ENCODE measurements around the gene HRH1. TPM values are rescaled to one million over a fixed set of nuclear protein-coding genes. Genes with fewer than 3 reads are reported as not detected.

The HRH1 gene
- total RNA-seq, 2 experiments from 2014 or later: 0.18 to 0.29 TPM

DNA sequence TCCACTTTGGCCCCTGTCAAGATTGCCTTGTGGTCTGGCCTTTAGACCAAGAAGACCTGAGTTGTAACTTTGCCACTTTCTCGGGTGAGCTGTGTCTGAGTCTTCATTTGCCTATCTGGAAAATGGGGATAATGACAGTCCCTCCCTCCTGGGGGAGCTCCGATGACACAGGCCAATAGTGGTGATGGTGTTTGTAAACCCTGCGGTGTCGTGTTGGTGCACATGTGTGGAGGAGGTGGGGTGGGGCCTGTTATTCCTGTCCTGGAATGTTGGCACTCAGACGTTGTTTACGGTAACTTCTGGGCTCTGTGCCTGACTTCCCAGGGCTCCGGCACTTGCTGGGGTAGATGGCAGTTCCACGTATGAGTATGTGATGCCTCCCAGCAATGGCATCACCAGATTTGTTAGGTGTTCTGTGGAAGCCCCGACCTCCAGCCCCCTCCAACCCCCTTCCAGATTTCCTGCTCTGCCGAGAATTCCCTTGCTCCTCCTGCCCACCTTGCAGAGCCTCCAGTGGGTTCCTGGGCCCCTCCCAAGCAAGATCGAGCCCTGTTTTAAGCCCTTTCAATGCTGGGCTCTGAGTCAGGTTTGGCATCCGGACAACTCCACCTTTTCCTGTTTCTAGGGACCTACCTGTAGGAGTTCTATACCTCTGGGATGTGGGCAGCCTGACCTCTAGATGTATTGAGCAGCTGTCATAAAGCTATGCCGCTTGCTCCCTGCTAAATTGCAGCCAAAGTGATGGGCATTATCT lies 31.4 kb downstream of the HRH1 start:
- H3K27me3 Mint-ChIP-seq (ENCODE audit: low read depth): peaks cover 12% of the 10 kb centered on the region
- no peaks in the 10 kb centered on the region for H3K4me1 Mint-ChIP-seq (ENCODE audit: low read depth)
- CTCF ChIA-PET: no interaction called here
- H3K36me3 Mint-ChIP-seq (ENCODE audit: low read depth): no peaks in the 10 kb centered on the region
- ATAC-seq (no peak), DNase-seq (no peak)
- no peaks in the 10 kb centered on the region for H3K9me3 Mint-ChIP-seq (ENCODE audit: insufficient read depth)
- H3K4me3 Mint-ChIP-seq: no peak overlapping the region
- POLR2A ChIA-PET: interaction anchor here (0.6 kb wide), 1 partner anchor 18 kb away, joined by 3 read pairs; no protein-coding TSS in a partner anchor
- H3K27ac Mint-ChIP-seq: no peak overlapping the region

DNA sequence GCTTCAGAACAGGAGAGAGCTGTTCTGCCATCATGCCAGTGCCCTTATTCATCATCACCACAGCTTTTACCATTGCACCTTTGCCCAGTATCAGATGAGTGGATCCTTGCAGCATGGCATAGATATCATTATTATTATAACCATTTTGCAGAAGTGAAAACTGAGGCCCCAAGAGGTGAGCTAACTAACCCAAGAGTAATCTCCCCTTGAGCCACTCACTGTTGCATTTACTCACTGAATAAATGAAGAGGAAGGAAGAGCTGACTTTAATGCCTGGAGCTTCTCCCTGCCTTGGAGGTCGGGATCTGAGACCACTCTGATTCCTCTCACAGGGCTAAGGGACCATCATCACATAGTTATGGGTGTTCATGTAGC lies 32.0 kb downstream of the HRH1 start:
- Mint-ChIP-seq H3K9me3 (ENCODE audit: insufficient read depth) (no peaks in the 10 kb centered on the region), H3K4me1 (ENCODE audit: low read depth) (no peaks in the 10 kb centered on the region), H3K27ac (no peak overlapping the region), H3K4me3 (no peak overlapping the region), H3K36me3 (ENCODE audit: low read depth) (no peaks in the 10 kb centered on the region), H3K27me3 (ENCODE audit: low read depth) (peaks cover 12% of the 10 kb centered on the region)
- ATAC-seq (no peak), DNase-seq (no peak)
- ChIA-PET POLR2A (no interaction called here), CTCF (interaction anchor here (0.7 kb wide), 1 partner anchor 9 kb away, joined by 3 read pairs; no protein-coding TSS in a partner anchor)

DNA sequence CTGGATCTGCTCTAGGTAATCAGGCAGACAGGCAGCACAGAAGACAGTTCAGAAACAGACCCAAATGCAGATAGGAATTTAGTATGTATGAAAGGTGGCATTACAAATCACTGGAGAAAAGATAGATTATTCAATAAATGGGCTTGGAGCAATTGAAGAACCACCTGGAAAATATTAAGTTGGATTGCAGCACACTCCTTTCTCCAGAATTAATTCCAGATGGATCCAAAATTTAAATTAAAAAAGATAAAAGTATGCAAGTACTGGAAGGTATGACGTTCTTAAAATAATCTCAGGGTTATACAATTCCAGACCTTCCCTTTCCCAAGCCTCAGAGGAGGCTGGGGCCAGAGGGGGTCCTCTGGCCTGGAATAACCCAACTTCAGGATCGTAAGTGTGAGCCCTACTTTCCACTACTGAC lies 32.5 kb downstream of the HRH1 start:
- no peak for DNase-seq
- no peak for ATAC-seq
- peaks cover 12% of the 10 kb centered on the region for H3K27me3 Mint-ChIP-seq (ENCODE audit: low read depth)
- no peaks in the 10 kb centered on the region for H3K4me1 Mint-ChIP-seq (ENCODE audit: low read depth)
- ChIA-PET POLR2A (no interaction called here), CTCF (interaction anchor here (0.7 kb wide), 1 partner anchor 9 kb away, joined by 3 read pairs; no protein-coding TSS in a partner anchor)
- no peak overlapping the region for H3K4me3 Mint-ChIP-seq
- no peaks in the 10 kb centered on the region for H3K36me3 Mint-ChIP-seq (ENCODE audit: low read depth)
- no peak overlapping the region for H3K27ac Mint-ChIP-seq
- H3K9me3 Mint-ChIP-seq (ENCODE audit: insufficient read depth): no peaks in the 10 kb centered on the region

DNA sequence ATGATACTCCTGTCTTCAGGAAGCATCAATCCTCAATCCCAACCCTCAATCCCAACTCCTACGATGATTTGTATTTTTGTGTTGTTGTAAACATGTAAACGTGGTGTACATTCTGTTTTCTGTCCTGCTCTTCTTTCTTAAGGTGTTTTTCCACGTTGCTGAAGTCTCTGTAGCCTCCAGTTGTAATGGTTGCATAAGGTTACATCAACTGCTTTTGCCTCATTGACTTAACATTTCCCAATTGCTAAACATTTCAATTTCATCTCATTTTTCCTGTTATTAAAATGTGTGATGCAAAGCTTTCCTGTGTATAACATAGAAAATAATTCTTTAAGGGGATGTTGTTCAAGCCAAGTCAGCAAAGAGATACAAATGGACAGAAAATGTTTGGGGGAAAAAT lies 33.4 kb downstream of the HRH1 start:
- POLR2A ChIA-PET: no interaction called here
- no peak overlapping the region for H3K27ac Mint-ChIP-seq
- ATAC-seq (no peak), DNase-seq (no peak)
- no peaks in the 10 kb centered on the region for H3K9me3 Mint-ChIP-seq (ENCODE audit: insufficient read depth)
- H3K4me3 Mint-ChIP-seq: no peak overlapping the region
- H3K36me3 Mint-ChIP-seq (ENCODE audit: low read depth): no peaks in the 10 kb centered on the region
- peaks cover 16% of the 10 kb centered on the region for H3K27me3 Mint-ChIP-seq (ENCODE audit: low read depth)
- CTCF ChIA-PET: no interaction called here
- H3K4me1 Mint-ChIP-seq (ENCODE audit: low read depth): no peaks in the 10 kb centered on the region

DNA sequence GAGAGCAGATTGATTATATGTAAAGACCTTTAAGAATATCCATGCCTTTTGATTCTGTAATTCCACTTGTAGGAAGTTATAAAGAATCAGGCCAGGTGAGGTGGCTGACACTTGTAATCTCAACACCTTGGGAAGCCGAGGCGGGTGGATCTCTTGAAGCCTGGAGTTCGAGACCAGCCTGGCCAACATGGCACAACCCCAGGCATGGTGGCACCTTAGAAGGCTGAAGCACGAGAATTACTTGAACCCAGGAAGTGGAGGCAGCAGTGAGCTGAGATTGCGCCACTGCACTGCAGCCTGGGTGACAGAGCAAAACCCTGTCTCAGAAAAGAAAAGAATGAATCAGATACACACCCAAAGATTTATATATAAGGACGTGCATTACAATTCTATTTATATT lies 33.9 kb downstream of the HRH1 start:
- no peak for ATAC-seq
- ChIA-PET POLR2A (no interaction called here), CTCF (no interaction called here)
- Mint-ChIP-seq H3K4me1 (ENCODE audit: low read depth) (no peaks in the 10 kb centered on the region), H3K36me3 (ENCODE audit: low read depth) (no peaks in the 10 kb centered on the region), H3K4me3 (no peak overlapping the region), H3K27ac (no peak overlapping the region), H3K27me3 (ENCODE audit: low read depth) (peaks cover 16% of the 10 kb centered on the region), H3K9me3 (ENCODE audit: insufficient read depth) (no peaks in the 10 kb centered on the region)
- no peak for DNase-seq

DNA sequence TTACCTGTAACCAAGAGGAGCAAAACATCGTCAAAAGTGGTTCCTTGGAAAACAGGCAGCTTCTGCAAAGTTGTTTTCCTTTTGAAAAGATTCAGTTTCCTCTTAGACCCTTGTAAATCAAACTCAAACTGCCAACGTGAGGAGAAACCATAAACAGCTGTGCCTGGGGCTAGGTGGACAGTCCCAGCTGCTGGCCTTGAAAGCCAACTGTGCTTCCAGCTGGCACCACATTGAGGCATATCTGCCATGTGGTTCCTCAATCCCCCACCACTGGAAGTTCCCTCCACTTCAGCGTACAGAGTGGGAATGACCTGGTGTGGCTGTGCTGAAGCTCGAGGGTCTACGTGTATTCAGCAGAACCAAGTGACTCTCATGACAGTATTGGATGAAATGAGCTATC lies 40.9 kb downstream of the HRH1 start:
- Mint-ChIP-seq H3K9me3 (ENCODE audit: insufficient read depth) (no peaks in the 10 kb centered on the region), H3K4me1 (ENCODE audit: low read depth) (peaks cover 30% of the 10 kb centered on the region), H3K27ac (peak overlapping the region; percentile 80), H3K36me3 (ENCODE audit: low read depth) (no peaks in the 10 kb centered on the region), H3K27me3 (ENCODE audit: low read depth) (peaks cover 5% of the 10 kb centered on the region), H3K4me3 (no peak overlapping the region)
- no peak for ATAC-seq
- DNase-seq: no peak
- CTCF ChIA-PET: interaction anchor here (0.6 to 2.0 kb wide), 5 partner anchors 9 to 140 kb away, joined by 3 to 6 read pairs (median 5); no protein-coding TSS in a partner anchor
- POLR2A ChIA-PET: interaction anchor here (1.4 kb wide), 1 partner anchor 77 kb away, joined by 4 read pairs; the partner anchor contains the start of gene ATG7

DNA sequence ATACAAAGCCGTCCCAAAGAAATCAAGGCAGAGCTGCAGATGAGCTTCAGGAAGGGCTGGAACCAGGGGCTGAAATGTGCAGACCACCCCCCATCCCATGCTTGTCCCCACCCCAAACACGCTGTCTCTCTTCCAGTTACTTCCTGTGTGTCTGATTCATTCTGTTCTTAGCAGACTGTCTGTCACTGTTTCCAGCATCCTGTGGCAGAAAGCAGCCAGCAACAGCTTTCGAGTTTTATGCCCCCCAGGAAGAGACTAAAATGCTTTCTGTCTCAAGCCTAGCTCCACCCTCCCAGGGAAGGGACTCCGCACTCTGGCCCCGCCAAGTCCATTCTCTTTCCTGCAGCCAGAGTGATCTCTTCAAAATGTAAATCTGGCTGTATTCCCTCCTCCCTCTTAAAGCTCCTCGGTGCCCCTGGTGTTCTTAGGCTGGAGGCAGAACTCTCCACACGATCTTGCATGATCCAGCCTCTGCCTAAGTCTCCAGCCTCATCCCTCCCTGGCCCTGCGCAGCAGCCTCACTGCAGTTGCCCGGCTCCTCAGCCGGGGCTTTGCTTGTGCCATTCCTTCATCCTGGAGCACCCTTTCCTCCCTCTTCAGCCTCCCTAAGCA lies 41.5 kb downstream of the HRH1 start:
- peak; percentile 87 for ATAC-seq
- H3K9me3 Mint-ChIP-seq (ENCODE audit: insufficient read depth): no peaks in the 10 kb centered on the region
- H3K36me3 Mint-ChIP-seq (ENCODE audit: low read depth): no peaks in the 10 kb centered on the region
- DNase-seq: peak; percentile 67
- H3K27ac Mint-ChIP-seq: peak overlapping the region; percentile 80
- H3K4me3 Mint-ChIP-seq: peak overlapping the region; percentile 16
- ChIA-PET CTCF (interaction anchor here (0.6 to 2.0 kb wide), 5 partner anchors 9 to 139 kb away, joined by 3 to 6 read pairs (median 5); no protein-coding TSS in a partner anchor), POLR2A (interaction anchor here (0.6 to 1.4 kb wide), 2 partner anchors 76 to 591 kb away, joined by 4 read pairs; partner anchors contain the start of gene ATG7)
- H3K27me3 Mint-ChIP-seq (ENCODE audit: low read depth): peaks cover 5% of the 10 kb centered on the region
- H3K4me1 Mint-ChIP-seq (ENCODE audit: low read depth): peaks cover 30% of the 10 kb centered on the region

DNA sequence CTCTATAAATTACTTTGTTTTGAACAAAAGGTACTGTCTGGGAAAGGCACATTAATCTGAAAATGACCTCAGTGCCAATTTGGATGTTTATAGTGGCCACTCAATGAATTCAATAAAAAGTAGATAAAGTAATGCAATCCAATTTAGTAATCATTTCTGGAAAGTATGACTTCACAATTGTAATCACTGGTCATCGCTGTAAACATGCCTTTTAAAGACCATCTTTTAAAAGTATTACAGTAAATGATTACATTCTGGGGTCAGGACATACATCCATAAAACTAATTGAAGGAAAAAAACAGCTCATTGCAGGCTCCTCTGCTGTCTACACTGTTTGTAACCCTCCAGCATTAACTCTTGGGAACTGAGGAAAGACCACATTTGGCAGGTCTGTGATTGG lies 43.2 kb downstream of the HRH1 start:
- no peak for ATAC-seq
- H3K27ac Mint-ChIP-seq: no peak overlapping the region
- no peaks in the 10 kb centered on the region for H3K9me3 Mint-ChIP-seq (ENCODE audit: insufficient read depth)
- DNase-seq: no peak
- H3K4me3 Mint-ChIP-seq: no peak overlapping the region
- POLR2A ChIA-PET: no interaction called here
- CTCF ChIA-PET: interaction anchor here (1.1 kb wide), 1 partner anchor 138 kb away, joined by 3 read pairs; no protein-coding TSS in a partner anchor
- H3K36me3 Mint-ChIP-seq (ENCODE audit: low read depth): no peaks in the 10 kb centered on the region
- peaks cover 8% of the 10 kb centered on the region for H3K27me3 Mint-ChIP-seq (ENCODE audit: low read depth)
- peaks cover 30% of the 10 kb centered on the region for H3K4me1 Mint-ChIP-seq (ENCODE audit: low read depth)

DNA sequence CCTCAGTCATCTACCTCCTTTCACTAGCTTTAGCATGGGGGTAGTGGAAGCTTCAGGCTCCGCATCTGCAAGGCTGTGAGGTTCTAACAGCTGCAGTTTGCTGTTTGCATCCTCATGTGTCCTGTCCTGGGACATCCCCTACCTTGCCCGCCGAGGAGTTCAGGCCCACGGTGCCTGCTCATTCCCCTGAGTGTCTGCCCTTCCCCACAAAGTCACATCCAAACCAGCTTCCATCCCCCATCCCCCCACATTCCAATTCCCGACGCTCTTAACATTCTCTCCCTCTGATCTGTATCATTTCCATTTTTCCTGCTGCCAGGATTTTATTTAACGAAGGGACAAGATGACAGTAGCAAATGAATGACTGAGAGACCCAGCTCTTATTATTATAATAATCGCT lies 43.8 kb downstream of the HRH1 start:
- ATAC-seq: no peak
- CTCF ChIA-PET: interaction anchor here (0.6 to 1.1 kb wide), 3 partner anchors 15 to 214 kb away, joined by 3 to 4 read pairs (median 3); no protein-coding TSS in a partner anchor
- Mint-ChIP-seq H3K27me3 (ENCODE audit: low read depth) (peaks cover 12% of the 10 kb centered on the region), H3K27ac (no peak overlapping the region), H3K36me3 (ENCODE audit: low read depth) (no peaks in the 10 kb centered on the region), H3K4me1 (ENCODE audit: low read depth) (peaks cover 30% of the 10 kb centered on the region), H3K9me3 (ENCODE audit: insufficient read depth) (no peaks in the 10 kb centered on the region), H3K4me3 (no peak overlapping the region)
- POLR2A ChIA-PET: no interaction called here
- no peak for DNase-seq

DNA sequence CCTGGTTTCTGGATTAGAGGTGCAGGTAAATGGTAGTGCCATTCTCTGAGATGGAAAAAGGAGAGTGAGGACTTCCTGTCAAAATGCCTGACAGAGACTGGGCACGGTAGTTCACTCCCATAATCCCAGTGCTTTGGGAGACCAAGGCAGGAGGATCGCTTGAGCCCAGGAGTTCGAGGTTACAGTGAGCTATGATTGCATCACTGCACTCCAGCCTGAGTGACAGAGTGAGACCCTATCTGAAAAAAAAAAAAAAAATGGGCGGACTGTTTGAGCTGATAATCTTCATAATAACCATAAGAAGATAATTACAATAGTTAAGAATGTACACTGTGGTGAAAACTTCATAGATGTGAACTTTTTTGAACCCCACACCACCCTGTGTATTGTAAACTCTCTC lies 44.2 kb downstream of the HRH1 start:
- ChIA-PET CTCF (interaction anchor here (0.6 to 1.1 kb wide), 3 partner anchors 15 to 214 kb away, joined by 3 to 4 read pairs (median 3); no protein-coding TSS in a partner anchor), POLR2A (no interaction called here)
- peaks cover 12% of the 10 kb centered on the region for H3K27me3 Mint-ChIP-seq (ENCODE audit: low read depth)
- DNase-seq (no peak), ATAC-seq (no peak)
- no peak overlapping the region for H3K27ac Mint-ChIP-seq
- no peak overlapping the region for H3K4me3 Mint-ChIP-seq
- H3K4me1 Mint-ChIP-seq (ENCODE audit: low read depth): peaks cover 30% of the 10 kb centered on the region
- H3K9me3 Mint-ChIP-seq (ENCODE audit: insufficient read depth): no peaks in the 10 kb centered on the region
- no peaks in the 10 kb centered on the region for H3K36me3 Mint-ChIP-seq (ENCODE audit: low read depth)

DNA sequence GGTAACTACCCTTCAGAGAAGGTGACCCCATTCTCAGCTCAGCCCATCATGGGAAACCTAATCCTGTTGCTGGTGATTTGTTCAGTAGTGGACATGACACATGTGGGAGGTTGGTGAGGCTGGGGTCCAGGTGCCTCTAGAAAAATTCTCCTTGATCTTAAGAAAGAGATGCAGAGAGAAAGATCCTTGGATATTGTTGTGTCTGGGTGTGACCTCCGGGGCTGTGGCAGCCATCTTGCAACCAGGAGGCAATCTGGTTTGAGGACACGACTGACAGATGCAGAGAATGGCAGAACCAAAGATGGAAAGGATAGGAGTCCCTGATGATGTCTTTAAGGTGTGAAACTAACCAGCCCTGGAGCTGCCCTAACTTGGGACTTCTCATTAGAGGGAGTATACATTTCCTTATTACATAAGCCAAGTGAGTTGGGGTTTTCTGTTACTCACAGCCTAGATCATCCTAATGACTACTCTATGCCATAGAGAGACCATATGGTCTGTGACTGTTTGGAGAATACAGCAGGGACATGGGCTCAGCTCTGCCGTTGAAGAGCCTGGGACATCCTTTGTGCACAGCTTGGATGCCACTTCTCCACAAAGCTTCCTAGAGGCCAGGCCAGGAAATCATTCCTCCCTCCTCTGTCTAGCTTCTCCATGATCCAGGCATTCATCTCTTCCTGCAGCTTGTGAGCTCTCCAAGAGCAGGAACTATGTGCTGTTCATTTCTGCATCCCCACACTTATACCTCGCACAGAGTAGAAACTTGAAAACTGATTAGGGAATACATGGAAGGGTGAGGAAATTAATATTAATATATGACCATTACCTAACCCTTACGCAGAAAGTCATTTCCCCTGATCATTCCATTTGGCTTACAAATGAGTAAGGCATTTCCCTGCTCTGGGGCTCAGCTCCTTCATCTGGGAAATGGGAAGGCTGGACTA lies 45.9 kb downstream of the HRH1 start:
- Mint-ChIP-seq H3K4me3 (no peak overlapping the region), H3K9me3 (ENCODE audit: insufficient read depth) (no peaks in the 10 kb centered on the region), H3K36me3 (ENCODE audit: low read depth) (no peaks in the 10 kb centered on the region), H3K27ac (no peak overlapping the region), H3K4me1 (ENCODE audit: low read depth) (peaks cover 25% of the 10 kb centered on the region), H3K27me3 (ENCODE audit: low read depth) (peaks cover 16% of the 10 kb centered on the region)
- DNase-seq: no peak
- CTCF ChIA-PET: no interaction called here
- POLR2A ChIA-PET: no interaction called here
- no peak for ATAC-seq

Data from activated CD8-positive, alpha-beta T cell treated with anti-CD3 and anti-CD28 coated beads, Interleukin-2, amount 10 ng/mL, durations not matched to agents 7 days and 5 days (primary cell).